Ishikawa (cell line): ENCODE measurements around the gene SENP6.

Experiments
- CEBPB ChIP-seq: IDR thresholded peaks from 2 replicates; pipeline ENCODE4 v1.6.1; 2012
- CREB1 ChIP-seq: IDR thresholded peaks from 2 replicates; pipeline ENCODE4 v1.6.1; 2012; ENCODE audit warnings: low read depth
- EGR1 ChIP-seq: IDR thresholded peaks from 2 replicates; pipeline ENCODE4 v1.6.1; 2012
- EP300 ChIP-seq: IDR thresholded peaks from 2 replicates; pipeline ENCODE4 v1.6.1; 2012; ENCODE audit warnings: borderline replicate concordance
- FOXM1 ChIP-seq: IDR thresholded peaks from 2 replicates; pipeline ENCODE4 v1.6.1; 2012; ENCODE audit warnings: low read depth, borderline replicate concordance
- MAX ChIP-seq: IDR thresholded peaks from 2 replicates; pipeline ENCODE4 v1.6.1; 2012
- NFIC ChIP-seq: IDR thresholded peaks from 2 replicates; pipeline ENCODE4 v1.6.1; 2012
- RAD21 ChIP-seq: IDR thresholded peaks from 2 replicates; pipeline ENCODE4 v1.6.1; 2012; ENCODE audit warnings: low read depth
- REST ChIP-seq: IDR thresholded peaks from 2 replicates; pipeline ENCODE4 v1.6.1; 2012; ENCODE audit warnings: low read depth, mild to moderate bottlenecking
- TAF1 ChIP-seq: IDR thresholded peaks from 2 replicates; pipeline ENCODE4 v1.6.1; 2012; ENCODE audit warnings: low read depth, mild to moderate bottlenecking
- TCF12 ChIP-seq: IDR thresholded peaks from 2 replicates; pipeline ENCODE4 v1.6.1; 2012; ENCODE audit warnings: low read depth
- TEAD4 ChIP-seq: IDR thresholded peaks from 2 replicates; pipeline ENCODE4 v1.6.1; 2012
- USF1 ChIP-seq: IDR thresholded peaks from 2 replicates; pipeline ENCODE4 v1.6.1; 2012
- YY1 ChIP-seq: IDR thresholded peaks from 2 replicates; pipeline ENCODE4 v1.6.1; 2012; ENCODE audit warnings: low read depth
- ZBTB7A ChIP-seq: IDR thresholded peaks from 2 replicates; pipeline ENCODE4 v1.6.1; 2012; ENCODE audit warnings: low read depth

The SENP6 gene

DNA sequence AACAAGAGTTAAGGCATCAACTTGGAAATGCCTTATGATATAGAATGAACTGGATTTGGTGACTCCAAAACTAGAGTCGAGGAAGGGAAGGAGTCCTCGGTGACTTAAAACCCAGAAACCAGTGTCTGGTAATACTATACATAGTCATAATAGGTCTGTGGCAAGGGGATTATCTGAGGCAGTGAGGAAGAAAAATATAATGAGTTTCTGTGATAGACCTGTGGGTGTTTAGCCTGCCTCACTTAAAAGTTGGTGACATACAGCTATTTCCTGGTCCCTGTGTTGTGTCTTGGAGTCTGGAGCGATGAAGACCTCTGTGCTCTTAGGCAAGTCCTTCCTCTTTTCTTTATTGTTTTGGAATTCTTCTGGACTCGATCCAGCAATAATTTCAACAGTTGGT is 142.3 kb downstream of the SENP6 start:
- TF ChIP-seq NFIC (no peak), TAF1 (no peak), FOXM1 (no peak), CREB1 (no peak), TEAD4 (no peak), ZBTB7A (no peak), USF1 (no peak), MAX (no peak), EP300 (no peak), RAD21 (no peak), EGR1 (no peak)

- no peak for TF ChIP-seq MAX
- TF ChIP-seq TEAD4 = no peak
- TF ChIP-seq RAD21 = no peak
- no peak for TF ChIP-seq EGR1
- no peak for TF ChIP-seq CREB1
- no peak for TF ChIP-seq FOXM1
- no peak for TF ChIP-seq REST
- no peak for TF ChIP-seq USF1
- no peak for TF ChIP-seq TCF12
- TF ChIP-seq NFIC = no peak
- TF ChIP-seq EP300 = no peak
- TF ChIP-seq ZBTB7A = no peak
- no peak for TF ChIP-seq TAF1
- no peak for TF ChIP-seq YY1
- TF ChIP-seq CEBPB = no peak
Measured at GRCh38 chr6:75745404-75745803, 143.7 kb downstream of the SENP6 start.

GRCh38 chr6:75746221-75746620 is 144.5 kb downstream of the SENP6 start:
- no peak for TF ChIP-seq ZBTB7A
- TF ChIP-seq TAF1 = no peak
- TF ChIP-seq USF1 = no peak

GRCh38 chr6:75747152-75747992 is 145.7 kb downstream of the SENP6 start:
- TF ChIP-seq CEBPB (no peak), CREB1 (no peak), EGR1 (no peak), REST (no peak), EP300 (no peak)

- no peak for TF ChIP-seq RAD21
- no peak for TF ChIP-seq NFIC
- TF ChIP-seq YY1 = no peak
- TF ChIP-seq TEAD4 = no peak
- TF ChIP-seq TAF1 = no peak
- no peak for TF ChIP-seq EP300
- no peak for TF ChIP-seq FOXM1
- TF ChIP-seq CREB1 = no peak
Measured at GRCh38 chr6:75748003-75748742, 146.5 kb downstream of the SENP6 start.
